NCI-H2227 (cell line): ENCODE results near the gene CD300LD.

Experiments
- DNase-seq: peaks from one replicate; lab custom pipeline; 2025; ENCODE audit not compliant: unreplicated experiment; lab: John Stamatoyannopoulos, UW

Gene CD300LD

DNA sequence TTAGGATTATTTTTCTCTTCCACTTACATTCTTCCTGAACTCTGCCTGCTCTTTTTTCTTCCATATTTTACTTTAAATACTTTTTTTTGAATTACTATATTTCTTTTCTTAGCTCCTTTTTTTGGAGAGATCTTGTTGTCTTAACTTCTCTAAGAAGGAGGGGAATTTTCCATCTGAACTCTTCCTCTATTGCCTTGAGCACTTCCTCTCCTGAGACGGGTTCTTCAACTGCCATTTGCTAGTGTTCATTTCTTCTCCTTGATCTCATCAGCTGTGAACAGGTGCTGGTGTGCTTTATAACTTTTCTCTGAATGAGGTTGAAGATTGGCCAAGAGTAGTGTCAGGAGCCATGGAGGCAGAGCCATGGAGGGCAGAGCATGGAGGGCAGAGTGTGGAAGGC lies 15.1 kb upstream of the CD300LD start:
- DNase-seq: no peak

DNA sequence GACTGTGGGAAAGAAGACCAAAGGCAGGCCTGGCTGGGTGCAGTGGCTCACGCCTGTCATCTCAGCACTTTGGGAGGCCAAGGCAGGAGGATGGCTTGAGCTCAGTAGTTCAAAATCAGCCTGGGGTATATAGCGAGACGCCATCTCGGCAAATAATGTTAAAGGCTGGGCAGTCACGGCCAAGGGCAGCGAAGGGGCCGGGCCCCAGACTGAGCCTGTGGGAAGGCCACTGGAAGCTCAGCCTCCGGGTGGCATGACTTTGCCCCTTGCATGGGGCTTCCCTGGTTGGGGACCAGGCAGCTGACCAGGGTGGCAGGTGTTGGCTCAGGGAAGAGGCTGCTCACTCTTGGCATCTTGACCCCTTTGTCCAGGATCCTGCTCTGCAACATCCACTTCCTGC lies 14.0 kb upstream of the CD300LD start:
- no peak for DNase-seq

DNA sequence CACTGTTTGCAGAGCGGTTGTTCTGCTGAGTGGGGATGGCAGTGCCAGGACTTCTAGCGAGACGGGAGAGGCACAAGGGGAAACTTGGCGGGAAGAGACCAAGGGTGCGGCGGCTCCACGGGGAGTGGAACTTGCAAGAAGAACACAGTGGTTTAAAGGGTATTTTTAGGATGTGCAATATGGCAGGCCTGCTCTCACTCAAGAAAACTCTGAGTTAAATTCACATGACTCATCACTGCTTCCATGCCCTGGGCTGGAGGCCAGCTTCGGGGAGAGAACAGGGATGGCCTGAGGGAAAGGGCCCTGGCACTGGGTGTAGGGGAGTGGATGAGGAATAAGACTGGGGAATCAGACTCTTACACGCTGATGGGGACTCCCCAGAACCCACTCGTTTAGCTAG lies 13.3 kb upstream of the CD300LD start:
- no peak for DNase-seq

DNA sequence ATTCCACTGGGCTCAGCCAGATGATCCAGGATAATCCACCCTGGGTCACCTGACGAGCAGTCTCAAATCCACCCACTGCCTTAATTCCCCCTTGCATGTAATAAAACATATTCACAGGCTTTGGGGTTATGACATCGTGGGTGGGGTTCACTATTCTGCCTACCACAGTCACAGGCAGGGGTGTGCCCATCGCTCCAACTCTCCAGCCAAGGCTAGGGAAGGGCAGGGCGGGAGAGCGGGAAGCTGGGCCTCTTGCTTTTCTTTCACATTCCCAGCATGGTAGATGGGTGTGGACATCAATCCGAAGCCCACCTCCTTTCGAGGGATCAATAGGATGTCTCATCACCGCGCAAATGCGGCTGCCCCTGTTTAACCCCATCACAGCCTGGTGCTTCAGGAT lies 12.7 kb upstream of the CD300LD start:
- DNase-seq: no peak

DNA sequence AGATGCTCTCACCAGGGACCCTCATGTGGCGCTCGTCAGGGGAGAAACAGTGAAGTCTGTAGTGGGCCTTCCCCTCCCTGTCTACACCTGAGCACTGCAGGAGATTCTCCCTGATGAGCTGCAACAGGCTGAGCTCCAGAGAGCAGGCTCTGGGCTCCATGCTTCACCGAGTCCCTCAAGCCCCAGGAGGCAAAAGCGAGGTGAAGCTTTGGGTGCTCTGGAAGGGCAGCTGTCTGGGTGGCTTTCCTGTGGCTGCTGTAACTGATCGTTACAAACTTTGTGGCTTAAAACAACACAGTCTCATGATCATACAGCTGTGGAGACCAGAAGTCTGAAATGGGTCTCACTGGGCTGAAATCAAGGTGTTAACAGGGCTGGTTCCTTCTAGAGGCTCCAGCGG lies 12.1 kb upstream of the CD300LD start:
- no peak for DNase-seq

DNA sequence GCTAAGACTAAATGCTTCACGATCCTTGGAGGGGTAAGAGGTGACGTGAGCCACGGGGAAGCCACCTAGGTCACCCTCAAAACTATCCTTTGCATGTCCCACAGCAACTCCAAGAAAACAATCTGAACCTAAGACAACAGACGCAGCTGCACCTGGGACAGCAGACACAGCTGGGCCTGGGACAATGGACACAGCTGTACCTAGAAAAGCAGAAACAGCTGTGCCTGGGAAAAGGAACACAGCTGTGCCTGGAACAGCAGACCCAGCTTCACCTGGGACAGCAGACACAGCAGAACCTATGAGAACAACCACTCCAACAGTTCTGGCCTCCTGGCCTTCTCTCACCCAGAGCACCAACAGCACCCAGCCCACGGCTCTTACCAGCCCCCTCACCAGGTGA lies 11.7 kb upstream of the CD300LD start:
- no peak for DNase-seq

DNA sequence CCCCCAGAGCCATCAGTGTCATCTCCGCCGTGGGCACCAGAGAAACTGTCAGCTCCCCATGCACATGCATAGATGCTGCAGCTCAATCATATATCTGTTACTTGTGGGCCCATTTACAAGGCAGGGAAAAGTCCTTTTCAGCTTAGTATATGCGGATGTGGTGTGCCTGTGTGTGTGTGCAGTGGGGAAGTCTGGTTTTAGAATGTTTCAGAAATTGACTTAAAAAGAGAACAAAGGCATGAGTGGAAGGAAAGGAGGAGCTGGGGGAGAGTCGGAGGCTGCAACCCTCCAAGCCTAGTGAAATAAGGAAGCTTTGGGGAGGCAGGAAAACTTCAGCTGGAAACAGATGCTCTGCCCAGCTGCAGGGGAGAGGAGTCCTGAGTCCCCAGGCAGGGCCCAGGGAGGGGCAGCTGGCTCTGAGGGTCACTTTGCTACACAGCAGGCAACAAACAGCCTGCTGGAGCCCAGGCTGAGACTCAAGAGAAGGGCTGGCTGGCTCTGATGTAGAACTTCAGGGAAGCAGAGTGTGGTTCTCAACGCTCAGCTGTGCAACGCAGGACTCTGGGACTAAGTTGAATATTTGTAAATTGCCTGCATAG lies 11.1 kb upstream of the CD300LD start:
- DNase-seq: no peak

DNA sequence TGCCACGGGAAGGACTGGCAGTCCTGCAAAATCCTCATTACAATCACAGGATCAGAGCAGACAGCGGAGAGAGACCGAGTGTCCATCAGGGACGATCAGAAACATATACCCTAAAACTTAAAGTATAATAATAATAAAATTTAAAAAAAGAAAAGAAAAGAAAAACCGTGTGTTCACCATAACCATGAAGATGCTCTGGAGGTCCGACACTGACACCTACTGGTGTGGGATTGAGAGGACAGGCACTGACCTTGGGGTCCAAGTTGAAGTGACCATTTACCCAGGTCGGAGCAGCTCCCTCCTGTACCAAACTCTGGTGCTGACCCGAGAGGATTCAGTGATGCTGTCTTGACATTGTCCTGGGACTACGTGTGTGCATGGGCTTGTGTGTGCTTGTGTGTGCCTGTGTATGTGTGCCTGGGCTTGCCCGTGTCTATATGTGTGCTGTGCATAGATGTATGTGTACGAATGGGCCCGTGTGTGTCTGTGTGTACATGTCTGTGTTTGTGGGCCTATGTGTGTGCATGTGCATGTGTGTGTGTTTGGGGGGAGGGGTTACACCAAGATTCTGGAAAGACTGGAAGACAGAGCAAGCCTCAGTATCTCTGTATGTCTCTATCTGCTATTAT lies 10.0 kb upstream of the CD300LD start:
- peak; percentile 19 for DNase-seq

DNA sequence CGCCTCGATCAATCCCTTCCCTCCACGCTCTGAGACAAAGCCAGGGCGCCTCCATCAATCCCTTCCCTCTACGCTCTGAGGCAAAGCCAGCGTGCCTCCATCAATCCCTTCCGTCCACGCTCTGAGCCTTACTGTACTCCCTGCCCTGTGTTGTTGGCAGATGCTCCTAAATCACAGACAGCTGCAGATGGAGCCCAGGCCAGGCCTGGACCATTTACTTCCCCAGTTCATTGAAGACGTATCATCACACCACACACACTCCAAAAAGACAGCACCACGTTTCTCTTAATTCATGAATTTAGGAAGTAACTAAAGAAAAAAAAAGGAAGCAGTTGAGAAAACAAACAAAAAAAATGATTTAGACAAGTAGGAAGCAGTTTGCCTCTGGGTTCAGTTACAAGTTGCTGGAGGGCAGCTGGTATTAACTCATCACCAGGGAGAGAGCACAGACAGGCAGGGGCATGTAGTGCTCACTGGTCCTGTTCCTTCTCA lies 7.4 kb upstream of the CD300LD start:
- DNase-seq: no peak

DNA sequence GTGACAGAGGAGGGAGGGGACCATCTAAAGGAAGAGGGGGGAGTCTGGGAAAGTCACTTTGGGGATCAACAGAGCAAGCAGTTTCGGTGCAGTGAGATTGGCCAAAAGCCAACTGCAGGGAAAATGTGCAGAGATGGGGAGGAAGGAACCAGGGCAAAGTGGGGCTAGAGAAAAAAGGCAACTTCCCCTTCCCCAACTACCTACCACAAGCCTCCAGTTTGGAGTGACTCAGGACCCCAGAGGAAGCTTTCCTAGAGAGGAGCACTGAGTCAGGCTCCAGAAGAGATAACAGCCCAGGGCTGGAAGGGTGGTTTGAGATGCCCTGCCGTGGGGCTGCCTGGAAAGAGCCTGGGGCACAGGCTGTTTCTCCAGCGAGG lies 6.9 kb upstream of the CD300LD start:
- no peak for DNase-seq

DNA sequence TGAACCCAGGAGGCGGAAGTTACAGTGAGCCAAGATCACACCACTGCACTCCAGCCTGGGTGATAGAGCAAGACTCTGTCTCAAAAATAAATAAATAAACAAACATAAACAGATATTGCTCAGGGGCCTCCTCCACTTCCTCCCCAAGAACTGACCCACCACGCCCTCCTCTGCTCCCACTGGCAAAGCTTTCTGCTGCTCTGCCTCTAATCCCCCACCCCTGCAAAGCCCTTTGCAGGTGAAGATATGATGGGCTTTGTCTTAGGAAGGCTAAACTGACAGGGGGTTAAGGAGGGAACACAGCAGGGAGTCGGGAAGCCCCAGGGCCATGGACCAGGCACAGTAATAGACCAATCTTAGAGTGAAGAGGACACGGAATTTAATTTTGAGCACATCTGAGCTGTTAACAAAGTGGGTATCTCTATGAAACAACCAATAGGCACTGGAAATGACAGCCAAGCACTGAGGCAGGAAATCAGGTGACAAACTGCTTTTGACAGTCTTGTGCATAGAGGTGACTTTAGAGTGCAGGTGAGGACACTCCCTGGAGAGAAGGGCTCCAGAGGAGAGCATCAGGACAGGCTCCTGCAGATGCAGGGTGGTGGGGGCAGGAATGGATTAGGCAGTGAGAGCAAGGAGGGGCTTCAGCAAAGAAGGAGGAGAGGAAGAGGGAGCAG lies 6.4 kb upstream of the CD300LD start:
- no peak for DNase-seq

DNA sequence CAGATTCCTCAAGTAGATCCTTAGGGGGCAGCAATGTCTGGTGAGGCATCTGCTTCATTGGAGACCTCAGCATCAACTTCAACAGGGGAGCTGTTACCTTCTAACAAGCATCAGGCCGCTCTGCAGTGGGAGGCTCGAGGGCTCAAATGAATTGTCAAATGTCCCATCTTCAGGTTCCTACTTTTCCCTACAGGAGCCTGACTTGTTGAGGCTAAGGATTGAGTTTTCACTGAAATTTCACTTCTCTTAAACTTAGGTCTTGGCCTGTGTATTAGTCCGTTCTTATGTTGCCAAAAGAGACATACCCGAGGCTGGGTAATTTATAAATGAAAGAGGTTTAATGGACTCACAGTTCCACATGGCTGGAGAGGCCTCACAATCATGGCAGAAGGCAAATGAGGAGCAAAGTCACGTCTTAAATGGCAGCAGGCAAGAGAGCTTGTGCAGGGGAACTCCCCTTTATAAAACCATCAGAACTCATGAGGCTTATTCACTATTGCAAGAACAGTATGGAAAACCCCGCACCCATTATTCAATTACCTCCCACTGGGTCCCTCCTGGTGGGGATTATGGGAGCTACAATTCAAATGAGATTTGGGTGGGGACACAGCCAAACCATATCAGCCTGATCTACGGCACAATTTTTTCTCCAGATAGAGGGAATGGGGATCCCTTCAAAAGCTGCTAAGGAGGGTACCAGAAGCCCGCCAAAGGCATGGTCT lies 5.1 kb upstream of the CD300LD start:
- no peak for DNase-seq

DNA sequence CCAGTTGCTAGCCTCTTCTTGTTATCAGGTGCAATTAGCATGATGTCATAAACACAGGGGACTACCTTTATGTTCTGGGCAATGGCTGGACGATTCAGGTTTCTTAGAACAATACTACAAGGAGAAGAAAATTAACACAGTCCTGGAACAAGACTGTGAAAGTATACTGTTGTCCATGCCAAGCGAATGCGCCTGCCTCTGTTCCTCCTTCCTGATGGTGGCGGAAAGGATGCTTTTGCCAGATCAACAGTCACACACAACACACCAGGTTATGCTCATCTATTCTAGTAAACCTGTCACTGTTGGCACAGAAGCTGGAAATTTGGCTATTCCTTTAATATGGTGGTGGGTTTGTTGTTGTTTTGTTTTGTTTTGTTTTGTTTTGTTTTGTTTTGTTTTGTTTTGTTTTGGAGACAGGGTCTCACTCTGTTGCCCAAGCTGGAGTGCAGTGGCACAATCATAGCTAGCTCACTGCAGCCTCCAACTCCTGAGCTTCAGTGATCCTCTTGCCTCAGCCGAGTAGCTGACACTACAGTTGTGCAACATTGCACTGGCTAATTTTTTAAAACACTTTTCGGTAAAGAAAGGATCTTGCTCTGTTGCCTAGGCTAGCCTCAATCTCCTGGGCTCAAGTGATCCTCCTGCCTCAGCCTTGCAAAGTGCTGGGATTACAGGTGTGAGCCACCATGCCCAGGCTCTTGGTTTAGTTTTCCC lies 3.1 kb upstream of the CD300LD start:
- DNase-seq: no peak

DNA sequence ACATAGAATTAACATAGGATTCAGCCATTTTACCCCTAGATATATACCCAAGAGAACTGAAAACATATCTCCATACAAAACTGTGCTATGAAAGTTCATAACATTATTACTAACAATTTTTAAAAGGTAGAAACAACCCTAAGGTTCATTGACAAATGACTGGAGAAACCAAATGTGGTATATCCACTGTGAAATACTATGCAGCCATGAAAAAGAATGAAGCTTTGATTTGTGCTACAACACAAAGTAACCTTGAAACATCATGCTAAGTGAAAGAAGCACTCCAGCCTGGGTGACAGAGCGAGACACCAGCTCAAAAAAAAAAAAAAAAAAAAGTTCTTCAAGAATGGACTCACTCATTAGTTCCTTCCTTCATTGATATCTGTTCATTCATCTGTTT lies 580 bp downstream of the CD300LD start:
- no peak for DNase-seq

DNA sequence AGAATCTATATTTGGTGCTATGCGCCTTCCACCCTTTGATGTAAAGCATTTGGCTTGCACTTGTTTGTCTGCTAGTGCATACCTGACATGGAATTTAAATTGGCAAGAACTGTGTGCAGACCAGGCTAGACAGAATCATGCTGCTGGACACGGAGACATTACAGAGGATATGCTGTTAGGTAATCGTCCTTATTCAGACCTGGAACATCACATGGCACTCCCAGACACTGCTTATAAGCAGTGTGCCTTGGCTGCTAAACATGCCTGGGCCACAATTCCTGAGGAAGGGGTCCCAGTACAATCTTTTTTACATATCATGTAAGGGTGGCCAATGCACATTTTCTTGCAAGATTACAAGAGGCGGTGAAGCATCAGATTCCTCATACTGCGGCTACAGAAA lies 6.4 kb downstream of the CD300LD start:
- DNase-seq: no peak

DNA sequence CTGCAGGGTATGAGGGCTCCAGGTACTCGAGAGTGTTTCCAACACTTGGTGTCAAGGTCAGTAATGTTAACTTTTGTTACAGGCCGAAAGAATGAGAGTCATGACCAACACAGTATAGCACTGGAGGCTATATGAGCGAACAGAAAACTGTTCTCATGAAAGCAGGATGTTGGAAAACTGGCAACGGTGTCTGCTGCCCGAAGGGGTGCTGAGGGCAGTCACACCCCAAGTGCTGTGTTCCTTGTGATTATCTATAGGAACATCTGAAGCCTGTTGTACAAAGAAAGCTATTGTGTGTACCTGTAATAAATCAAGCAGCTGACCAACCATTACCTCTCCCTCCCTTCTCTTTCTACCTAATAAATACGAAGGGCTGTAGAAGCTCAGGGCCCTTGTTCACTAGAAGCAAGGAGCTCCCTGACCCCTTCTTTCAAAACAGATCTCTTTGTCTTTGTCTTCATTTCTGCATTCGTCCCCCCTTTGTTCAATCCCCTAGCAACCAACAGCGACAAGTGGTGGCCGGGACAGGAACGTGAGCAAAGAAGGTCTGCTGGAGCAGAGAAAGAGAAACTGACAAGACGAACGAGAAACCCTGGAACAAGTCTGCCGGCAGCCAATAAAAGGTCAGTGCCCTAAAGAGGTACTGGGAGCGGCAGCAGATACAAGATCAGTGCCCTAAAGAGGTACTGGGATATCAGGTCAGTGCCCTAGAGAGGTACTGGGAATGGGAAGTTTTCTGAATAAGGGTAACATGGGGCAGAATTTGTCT lies 7.6 kb downstream of the CD300LD start:
- no peak for DNase-seq

DNA sequence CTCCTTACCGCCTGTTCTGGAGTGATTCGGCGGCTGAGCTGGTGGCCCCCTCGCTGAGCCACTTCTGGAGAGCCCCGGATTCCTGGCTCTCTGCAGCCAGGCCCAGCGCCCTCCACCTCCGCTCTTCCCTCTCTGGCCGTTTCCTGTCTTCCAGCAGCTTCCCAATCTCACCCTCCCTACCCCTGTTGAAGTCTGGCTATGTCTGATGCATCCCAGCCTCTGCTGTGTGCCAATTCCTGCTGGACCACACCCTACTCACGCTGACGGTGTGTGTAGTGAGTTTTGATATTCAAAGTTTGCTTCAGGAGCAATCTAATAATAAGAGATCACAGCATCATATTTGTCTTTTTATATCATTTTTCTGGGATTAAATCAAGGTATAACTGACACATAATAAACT lies 9.4 kb downstream of the CD300LD start:
- no peak for DNase-seq

DNA sequence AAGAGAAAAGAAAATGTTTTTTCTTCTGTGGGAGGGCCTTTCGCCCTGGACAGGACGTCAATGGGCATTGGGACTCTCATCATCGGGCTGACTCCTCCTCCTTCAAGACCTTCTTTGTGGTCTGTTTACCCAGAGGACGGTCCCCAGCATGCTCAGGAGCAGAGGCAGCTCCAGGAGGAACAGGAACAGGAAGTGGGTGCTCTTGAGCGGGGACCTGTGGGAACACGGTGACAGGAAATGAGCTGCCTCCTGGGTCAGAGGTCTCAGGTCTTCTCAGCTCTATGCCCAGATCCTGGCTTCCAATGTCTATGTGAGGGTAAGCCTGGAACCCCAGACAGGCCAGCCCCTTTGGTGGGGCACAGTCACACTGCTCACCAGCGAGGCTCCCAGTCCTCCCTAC lies 12.2 kb downstream of the CD300LD start:
- DNase-seq: no peak

DNA sequence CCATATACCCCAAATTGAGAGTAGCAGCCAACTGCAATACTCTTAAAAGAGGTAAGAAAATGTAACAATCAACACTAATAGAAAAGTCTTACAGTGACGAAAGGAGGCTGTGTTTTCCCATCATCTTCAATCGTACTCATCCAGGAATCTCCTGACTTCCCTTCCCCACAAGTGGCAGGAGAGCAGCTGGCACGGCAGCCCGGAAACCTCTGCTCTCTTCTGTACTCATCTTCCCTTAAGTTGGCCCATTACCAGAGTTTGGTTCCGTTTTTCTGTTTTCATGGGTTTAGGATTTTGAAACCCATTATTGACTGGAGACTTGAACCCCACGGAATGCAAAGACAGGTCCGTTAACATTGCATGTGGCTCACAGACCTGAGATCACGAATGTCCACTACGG lies 13.1 kb downstream of the CD300LD start:
- DNase-seq: no peak

DNA sequence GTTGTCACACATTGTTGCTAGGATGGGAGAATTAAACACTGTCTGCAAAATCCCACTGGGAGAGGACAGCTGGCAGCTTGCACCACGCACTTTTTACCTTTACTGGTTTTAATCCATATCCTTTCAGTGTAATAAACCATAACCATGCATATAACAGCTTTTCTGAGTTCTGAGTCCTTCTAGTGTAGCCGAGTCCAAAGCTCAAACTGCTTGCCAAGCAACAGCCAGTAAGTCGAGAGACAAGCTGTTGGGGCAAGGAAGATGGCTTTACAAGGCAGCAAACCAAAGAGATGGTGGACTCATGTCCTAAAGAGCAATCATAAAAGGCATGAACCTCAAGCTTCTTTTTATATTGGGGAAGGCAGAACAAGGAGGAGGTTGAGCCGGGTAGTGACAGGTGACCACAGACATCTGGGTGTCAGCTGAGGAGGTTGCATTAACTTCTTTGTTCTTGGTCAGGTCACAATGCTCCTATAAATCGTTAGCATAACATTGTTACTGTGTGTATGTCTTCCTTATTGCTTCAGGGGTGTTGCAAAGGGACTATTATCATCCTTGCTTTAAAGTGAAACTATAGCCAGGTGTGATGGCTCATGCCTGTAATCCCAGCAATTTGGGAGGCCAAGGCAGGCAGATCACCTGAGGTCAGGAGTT lies 17.5 kb downstream of the CD300LD start:
- DNase-seq: no peak
